ENCODE data around the gene BTRC. TPM values are rescaled to one million over a fixed set of nuclear protein-coding genes. Genes with fewer than 3 reads are reported as not detected.

The BTRC gene
- total RNA-seq, 1 donor from 2014 or later: 13.7 TPM

- intact Hi-C loops (cut with micrococcal nuclease): no loop called here
Measured at GRCh38 chr10:101468159-101468558, 114.2 kb downstream of the BTRC start.

DNA sequence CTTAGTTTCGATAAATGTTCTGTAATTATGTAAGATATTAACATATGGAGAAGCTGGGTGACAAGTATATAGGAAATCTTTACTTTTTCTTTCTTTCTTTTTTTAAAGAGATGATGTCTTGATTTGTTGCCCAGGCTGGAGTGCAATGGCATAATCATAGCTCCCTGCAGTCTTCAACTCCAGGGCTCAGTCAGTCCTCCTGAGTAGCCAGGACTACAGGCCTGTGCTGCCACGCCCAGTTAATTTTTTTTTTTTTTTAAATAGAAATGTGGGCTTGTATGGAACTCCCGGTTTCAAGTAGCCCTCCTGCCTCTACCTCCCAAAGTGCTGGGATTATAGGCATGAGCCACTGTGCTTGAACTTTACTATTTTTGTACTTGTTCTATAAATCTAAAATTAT lies 122.4 kb downstream of the BTRC start:
- intact Hi-C loops (cut with micrococcal nuclease): no loop called here

GRCh38 chr10:101478956-101479355 lies 125.0 kb downstream of the BTRC start:
- intact Hi-C loops (cut with micrococcal nuclease): no loop called here

GRCh38 chr10:101481256-101481655 lies 127.3 kb downstream of the BTRC start:
- intact Hi-C loops (cut with micrococcal nuclease): no loop called here

DNA sequence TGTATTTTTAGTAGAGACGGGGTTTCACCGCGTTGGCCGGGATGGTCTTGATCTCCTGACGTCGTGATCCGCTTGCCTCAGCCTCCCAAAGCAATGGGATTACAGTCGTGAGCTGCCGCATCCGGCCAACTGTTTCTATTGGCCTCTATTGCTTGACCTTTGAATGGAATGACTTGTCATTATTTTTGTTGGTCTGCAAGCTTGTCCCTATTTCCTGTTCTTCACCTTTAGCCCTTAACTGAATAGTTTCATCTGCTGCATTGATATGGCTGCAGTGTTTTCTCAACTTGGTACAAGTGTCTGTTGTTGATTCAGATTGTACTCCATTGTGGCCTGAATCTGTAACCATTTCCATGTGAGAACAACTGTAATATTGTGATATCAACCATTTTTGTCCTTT lies 128.6 kb downstream of the BTRC start:
- intact Hi-C loops (cut with micrococcal nuclease): no loop called here

DNA sequence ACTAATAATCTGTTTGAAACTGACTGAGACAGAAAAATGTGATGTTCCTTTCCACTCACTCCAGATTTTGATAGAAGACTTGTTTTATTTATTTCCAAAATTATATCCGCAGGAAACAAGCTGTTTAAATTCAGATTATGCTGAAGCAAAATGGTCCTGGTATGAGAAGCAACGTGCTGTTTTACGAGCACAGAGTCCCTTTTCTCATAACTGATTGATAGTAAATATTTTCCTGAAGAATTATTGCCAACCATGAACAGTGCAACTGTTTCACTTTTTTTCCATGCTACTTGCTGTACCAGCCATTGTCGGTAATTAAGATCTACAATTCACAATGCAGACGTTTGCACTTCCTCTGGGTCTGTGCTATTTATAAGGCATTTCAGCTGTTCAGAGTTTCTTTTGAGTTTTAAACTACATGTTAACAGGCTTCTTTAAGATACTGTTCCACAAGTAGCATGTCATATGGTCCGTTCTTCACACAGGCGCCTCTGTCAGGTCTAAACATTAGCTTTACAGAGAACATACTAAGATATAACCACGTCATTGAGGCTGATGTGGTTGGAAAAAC lies 130.3 kb downstream of the BTRC start:
- intact Hi-C loops (cut with micrococcal nuclease): no loop called here

DNA sequence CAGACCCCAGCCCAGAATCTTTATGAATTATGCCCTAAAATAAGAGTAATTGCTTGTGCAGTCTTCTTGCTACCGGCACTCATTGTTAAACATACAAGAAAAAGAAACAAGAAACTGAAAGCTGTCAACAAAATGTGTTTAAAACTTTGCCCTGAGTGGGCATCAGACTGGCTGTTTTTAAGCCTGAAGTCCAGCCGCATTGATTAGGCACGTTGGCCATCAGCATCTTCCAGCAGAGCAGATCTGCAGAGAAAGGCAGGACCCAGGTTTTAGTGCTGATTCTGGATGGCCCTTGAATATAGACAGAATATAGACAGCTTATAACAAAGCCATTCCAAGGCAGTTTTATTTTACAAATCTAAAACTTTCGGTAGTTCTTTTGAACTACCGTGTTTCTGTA lies 131.2 kb downstream of the BTRC start:
- intact Hi-C loops (cut with micrococcal nuclease): no loop called here

DNA sequence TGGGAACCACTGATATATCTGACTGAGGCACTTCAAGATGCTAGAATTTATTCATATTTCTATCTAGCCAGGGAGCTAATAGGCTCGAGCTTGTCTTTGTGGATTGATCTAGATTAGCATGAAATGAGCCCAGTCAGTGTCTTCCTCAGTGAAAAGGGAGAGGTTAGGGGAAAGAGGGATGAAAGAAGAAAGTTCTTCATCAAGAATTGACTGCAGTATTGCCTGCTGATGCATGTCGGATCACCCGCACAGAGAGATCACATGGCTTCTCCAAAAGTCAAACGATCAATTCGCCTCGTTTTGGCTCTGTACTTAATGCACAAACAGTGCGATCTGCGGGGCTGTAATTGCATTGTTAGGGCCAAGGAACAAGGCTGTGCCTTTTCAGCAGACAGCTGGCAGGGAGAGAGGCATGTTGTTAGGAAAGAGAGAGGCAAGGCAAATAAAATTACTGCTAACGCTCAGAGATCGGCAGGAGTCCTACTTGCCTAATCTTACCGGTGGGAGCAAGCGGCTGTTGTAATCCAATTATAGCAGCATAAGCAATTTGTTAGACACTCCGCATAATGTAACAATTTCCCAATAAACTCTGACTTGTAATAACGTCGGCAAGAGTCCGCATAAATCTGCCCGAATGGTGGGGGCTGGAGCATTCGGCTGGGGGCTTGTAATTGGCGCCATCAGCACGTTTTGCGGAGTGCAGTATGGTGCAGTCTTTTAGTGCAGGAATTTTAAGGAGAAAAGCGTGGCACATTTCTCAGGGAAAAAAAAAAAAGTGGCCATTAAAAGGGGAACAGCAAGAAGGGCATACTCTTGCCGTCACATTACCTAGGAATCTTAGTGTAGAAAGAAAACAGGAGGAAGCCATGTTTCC lies 132.0 kb downstream of the BTRC start:
- intact Hi-C loops (cut with micrococcal nuclease): no loop called here

DNA sequence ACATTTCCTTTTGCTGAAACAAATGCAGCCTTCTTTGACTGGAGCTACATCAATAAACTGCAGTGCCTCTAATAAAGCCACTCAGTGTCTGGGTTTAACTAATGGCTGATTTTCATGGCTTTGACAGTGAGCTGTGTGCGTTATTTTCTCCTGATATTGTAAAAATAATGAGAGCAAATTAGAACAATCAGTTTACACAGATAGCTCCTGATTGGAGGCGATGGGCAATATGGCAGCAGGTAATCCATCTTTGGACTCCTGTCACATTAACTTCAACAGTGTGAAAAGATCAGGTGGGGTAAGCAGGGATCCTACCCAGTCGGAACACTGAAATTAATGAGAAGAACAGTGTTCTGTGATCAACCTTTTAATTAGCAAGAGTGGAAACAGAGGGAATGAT lies 133.4 kb downstream of the BTRC start:
- intact Hi-C loops (cut with micrococcal nuclease): no loop called here

GRCh38 chr10:101489355-101489754 lies 135.4 kb downstream of the BTRC start:
- intact Hi-C loops (cut with micrococcal nuclease): no loop called here

DNA sequence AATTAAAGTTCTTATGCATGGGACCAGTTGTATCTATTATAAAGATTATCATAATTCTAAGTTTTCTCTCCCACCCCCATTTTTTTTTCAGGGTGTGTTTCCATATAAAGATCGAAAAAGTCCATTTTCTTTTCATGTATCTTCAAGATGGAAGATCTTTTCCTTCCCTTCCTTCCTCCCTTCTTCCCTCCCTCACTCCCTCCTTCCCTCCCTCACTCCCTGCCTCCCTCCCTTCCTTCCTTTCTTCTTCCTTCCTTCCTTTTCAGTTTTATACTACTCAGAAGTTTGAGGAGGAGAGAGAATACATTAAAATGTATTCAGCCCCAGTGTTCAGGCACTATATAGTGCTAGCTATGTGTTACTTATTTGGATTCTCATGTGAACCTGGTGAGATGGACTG lies 136.1 kb downstream of the BTRC start:
- intact Hi-C loops (cut with micrococcal nuclease): no loop called here

GRCh38 chr10:101492205-101492604 lies 138.2 kb downstream of the BTRC start:
- intact Hi-C loops (cut with micrococcal nuclease): no loop called here

- intact Hi-C loops (cut with micrococcal nuclease): no loop called here
Measured at GRCh38 chr10:101492814-101493213, 138.8 kb downstream of the BTRC start.

DNA sequence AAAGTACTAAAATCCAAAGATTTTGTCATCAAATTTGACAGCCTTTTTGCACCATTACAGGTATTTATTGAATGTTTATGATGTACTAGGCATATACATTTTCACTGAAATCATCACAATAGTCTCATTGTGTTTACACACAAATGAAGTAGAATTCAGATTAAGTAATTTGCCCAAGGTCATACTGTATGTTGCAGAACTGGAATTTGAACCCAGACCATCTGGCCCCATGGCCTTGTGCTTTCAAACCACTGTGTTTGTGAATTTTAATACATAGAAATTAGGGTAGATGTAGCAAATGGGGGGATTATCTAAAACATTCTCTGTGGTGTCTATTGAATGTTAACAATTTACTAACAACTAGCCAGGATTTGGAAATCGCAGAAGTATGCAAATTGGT lies 139.3 kb downstream of the BTRC start:
- intact Hi-C loops (cut with micrococcal nuclease): no loop called here

DNA sequence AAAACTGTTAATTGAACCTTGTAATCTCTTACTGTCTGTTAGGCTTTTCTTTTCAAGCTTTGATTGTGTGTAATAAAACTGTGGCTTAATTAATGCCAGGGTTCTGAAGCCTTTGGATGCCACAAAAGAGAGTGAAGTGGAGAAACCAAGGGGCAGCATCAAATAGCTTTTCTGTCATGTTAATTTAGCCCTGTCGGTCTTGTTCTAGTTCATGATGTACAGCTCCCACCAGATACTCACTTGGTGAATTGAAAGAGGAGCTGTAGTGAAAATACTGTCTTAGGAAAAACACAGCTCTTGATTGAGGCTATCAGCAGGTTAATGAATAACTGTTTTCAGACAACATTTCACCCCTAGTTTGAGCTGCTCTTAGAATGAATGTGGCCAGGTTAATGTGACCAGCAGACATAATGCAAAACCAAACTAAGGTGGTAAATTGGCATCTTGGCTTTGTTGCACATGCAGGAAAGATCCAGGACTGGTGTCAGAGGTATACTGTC lies 139.9 kb downstream of the BTRC start:
- intact Hi-C loops (cut with micrococcal nuclease): no loop called here

- intact Hi-C loops (cut with micrococcal nuclease): no loop called here
Measured at GRCh38 chr10:101494650-101495049, 140.7 kb downstream of the BTRC start.

GRCh38 chr10:101495324-101495925 lies 141.5 kb downstream of the BTRC start:
- intact Hi-C loops (cut with micrococcal nuclease): no loop called here

DNA sequence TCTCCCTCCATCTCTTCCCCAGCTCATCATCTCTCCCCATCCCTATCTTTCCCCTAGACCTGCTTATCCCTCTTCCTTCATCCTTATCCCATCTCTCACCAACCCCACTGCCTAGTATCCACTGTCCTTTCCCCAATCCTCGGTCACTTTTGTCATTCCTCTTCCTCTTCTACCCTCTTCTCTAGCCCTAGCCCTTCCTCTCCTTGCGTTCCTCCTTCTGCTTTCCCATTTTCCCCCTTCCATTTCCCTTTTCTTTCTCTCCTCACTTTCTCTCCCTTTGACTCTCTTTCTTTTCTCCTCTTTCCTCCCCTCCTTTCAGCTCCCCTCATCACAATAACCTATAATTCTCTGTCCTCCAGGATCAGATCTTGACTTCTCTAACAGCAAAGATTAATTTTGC lies 150.5 kb downstream of the BTRC start:
- intact Hi-C loops (cut with micrococcal nuclease): no loop called here

- intact Hi-C loops (cut with micrococcal nuclease): no loop called here
Measured at GRCh38 chr10:101506829-101507661, 153.1 kb downstream of the BTRC start.

- intact Hi-C loops (cut with micrococcal nuclease): no loop called here
Measured at GRCh38 chr10:101507828-101508227, 153.9 kb downstream of the BTRC start.

DNA sequence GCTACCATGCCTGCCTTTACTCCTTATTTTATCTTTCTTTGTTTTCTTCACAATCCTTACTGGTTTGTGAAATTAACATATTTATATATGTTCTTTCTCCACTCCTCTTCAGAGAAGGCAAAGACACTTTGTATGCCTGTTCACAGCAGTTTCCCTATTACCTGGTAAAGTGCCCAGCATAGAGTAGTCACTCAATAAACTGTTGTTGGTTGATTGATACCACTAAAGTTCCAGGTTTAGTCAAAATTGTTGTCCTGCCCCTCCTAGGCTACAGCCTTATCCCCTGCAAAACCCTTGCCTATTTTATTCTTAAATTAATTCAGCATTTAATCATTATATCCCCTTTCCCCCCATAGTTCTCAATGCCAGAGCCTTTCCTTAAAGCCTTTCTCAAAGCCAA lies 158.0 kb downstream of the BTRC start:
- intact Hi-C loops (cut with micrococcal nuclease): no loop called here

DNA sequence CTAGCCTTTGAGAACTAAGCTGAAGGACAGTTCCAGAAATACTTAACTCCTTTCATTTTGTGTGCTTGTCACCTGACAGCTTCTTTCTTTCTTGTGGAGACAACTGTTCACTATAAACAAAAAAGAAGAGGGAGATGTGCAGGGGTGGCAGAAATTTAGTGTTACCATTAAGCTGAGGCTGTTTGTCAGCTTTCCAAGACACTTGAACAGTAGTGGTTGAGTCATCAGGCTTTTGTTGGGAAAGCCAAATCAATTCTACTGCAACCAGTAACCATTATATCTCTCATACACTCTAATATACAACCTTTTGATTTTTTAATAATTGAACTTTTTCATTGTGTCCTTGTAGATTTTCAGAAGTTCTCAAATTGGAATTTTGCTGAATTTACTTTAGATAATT lies 158.8 kb downstream of the BTRC start:
- intact Hi-C loops (cut with micrococcal nuclease): no loop called here
